HEK293 (cell line): ENCODE data around the gene POFUT2.

Experiments
- CTCF ChIA-PET: fragments of 350-600 bp; formaldehyde crosslinking; extraction: SDS; loops from one replicate; lab custom pipeline; 2021; ENCODE audit warnings: antibody characterized with exemption; lab: Yijun Ruan, JAX
- POLR2A ChIA-PET: fragments of 300-600 bp; formaldehyde crosslinking; extraction: SDS; loops from one replicate; lab custom pipeline; 2020; ENCODE audit warnings: antibody characterized with exemption, inconsistent platforms; lab: Yijun Ruan, JAX
- H3K27ac ChIP-seq: fragments of 200-500 bp; sonication (Bioruptor generic); 2 replicates; pipeline ENCODE4 v1.5.1; 2014; ENCODE audit warnings: low read depth, low read length, control low read depth, inconsistent platforms; ENCODE audit errors: extremely low read depth
- H3K36me3 ChIP-seq, 2 experiments: fragments of 200-500 bp in 1 of 2; sonication (Bioruptor generic) in 1 of 2; 1 replicate in 1 of 2; 2 replicates in 1 of 2; pipeline ENCODE4 v1.5.1; 2014 to 2017; ENCODE audit warnings: inconsistent platforms in 2 of 2, low read length in 2 of 2; ENCODE audit not compliant: control insufficient read depth in 2 of 2, insufficient read depth in 1 of 2
- H3K4me1 ChIP-seq: fragments of 200-500 bp; sonication (Bioruptor generic); 2 replicates; pipeline ENCODE4 v1.5.1; 2014; ENCODE audit warnings: mild to moderate bottlenecking, low read length, inconsistent platforms; ENCODE audit not compliant: control insufficient read depth, insufficient read depth
- H3K4me3 ChIP-seq: 2 replicates; pipeline ENCODE4 v1.5.1; 2011; ENCODE audit warnings: low read depth, mild to moderate bottlenecking, control low read depth, low read length, moderate library complexity
- H3K9me3 ChIP-seq: fragments of 200-500 bp; sonication (Bioruptor generic); 2 replicates; pipeline ENCODE4 v1.5.1; 2014; ENCODE audit warnings: low read depth, low read length, inconsistent platforms; ENCODE audit not compliant: control insufficient read depth, insufficient read depth
- EGR2 ChIP-seq: fragments of 450-650 bp; formaldehyde crosslinking; IDR thresholded peaks from 2 replicates; pipeline ENCODE4 v1.5.1; 2016; ENCODE audit warnings: low read depth, missing biosample characterization, missing genetic modification characterization
- HIC1 ChIP-seq: fragments of 450-650 bp; formaldehyde crosslinking; IDR thresholded peaks from 2 replicates; pipeline ENCODE4 v1.5.1; 2016; ENCODE audit warnings: missing biosample characterization, missing genetic modification characterization
- MYNN ChIP-seq: fragments of 450-650 bp; formaldehyde crosslinking; IDR thresholded peaks from 2 replicates; pipeline ENCODE4 v1.5.1; 2016; ENCODE audit warnings: missing biosample characterization, missing genetic modification characterization, borderline replicate concordance
- RBAK ChIP-seq: fragments of 450-650 bp; formaldehyde crosslinking; IDR thresholded peaks from 2 replicates; pipeline ENCODE4 v1.5.1; 2016; ENCODE audit warnings: missing biosample characterization, missing genetic modification characterization
- WT1 ChIP-seq: fragments of 450-650 bp; formaldehyde crosslinking; IDR thresholded peaks from 2 replicates; pipeline ENCODE4 v1.5.1; 2016; ENCODE audit warnings: missing biosample characterization, missing genetic modification characterization
- ZBTB48 ChIP-seq: fragments of 450-650 bp; formaldehyde crosslinking; IDR thresholded peaks from 2 replicates; pipeline ENCODE4 v1.5.1; 2016; ENCODE audit warnings: missing biosample characterization, missing genetic modification characterization
- ZFHX2 ChIP-seq: fragments of 450-650 bp; formaldehyde crosslinking; conservative IDR thresholded peaks from 2 replicates; pipeline ENCODE4 v1.5.1; 2016; ENCODE audit warnings: missing biosample characterization, missing genetic modification characterization
- ZFP41 ChIP-seq: fragments of 450-650 bp; formaldehyde crosslinking; IDR thresholded peaks from 2 replicates; pipeline ENCODE4 v1.5.1; 2016; ENCODE audit warnings: missing biosample characterization, missing genetic modification characterization, borderline replicate concordance
- ZFP69B ChIP-seq: fragments of 450-650 bp; formaldehyde crosslinking; IDR thresholded peaks from 2 replicates; pipeline ENCODE4 v1.5.1; 2016; ENCODE audit warnings: missing biosample characterization, missing genetic modification characterization
- ZIC2 ChIP-seq: fragments of 450-650 bp; formaldehyde crosslinking; IDR thresholded peaks from 2 replicates; pipeline ENCODE4 v1.5.1; 2016; ENCODE audit warnings: missing biosample characterization, missing genetic modification characterization
- ZNF10 ChIP-seq: fragments of 450-650 bp; formaldehyde crosslinking; IDR thresholded peaks from 2 replicates; pipeline ENCODE4 v1.5.1; 2017; ENCODE audit warnings: missing biosample characterization, missing genetic modification characterization
- ZNF133 ChIP-seq: fragments of 450-650 bp; formaldehyde crosslinking; IDR thresholded peaks from 2 replicates; pipeline ENCODE4 v1.5.1; 2016; ENCODE audit warnings: missing biosample characterization, missing genetic modification characterization
- ZNF221 ChIP-seq: fragments of 450-650 bp; formaldehyde crosslinking; IDR thresholded peaks from 2 replicates; pipeline ENCODE4 v1.5.1; 2017; ENCODE audit warnings: missing biosample characterization, missing genetic modification characterization, borderline replicate concordance
- ZNF223 ChIP-seq: fragments of 450-650 bp; formaldehyde crosslinking; IDR thresholded peaks from 2 replicates; pipeline ENCODE4 v1.5.1; 2016; ENCODE audit warnings: missing biosample characterization, missing genetic modification characterization
- ZNF248 ChIP-seq: fragments of 450-650 bp; formaldehyde crosslinking; IDR thresholded peaks from 2 replicates; pipeline ENCODE4 v1.5.1; 2017; ENCODE audit warnings: missing biosample characterization, missing genetic modification characterization
- ZNF366 ChIP-seq: fragments of 450-650 bp; formaldehyde crosslinking; conservative IDR thresholded peaks from 2 replicates; pipeline ENCODE4 v1.5.1; 2016; ENCODE audit warnings: missing biosample characterization, missing genetic modification characterization
- ZNF433 ChIP-seq: fragments of 450-650 bp; formaldehyde crosslinking; IDR thresholded peaks from 2 replicates; pipeline ENCODE4 v1.5.1; 2016; ENCODE audit warnings: missing biosample characterization, missing genetic modification characterization, low read depth
- ZNF548 ChIP-seq: fragments of 450-650 bp; formaldehyde crosslinking; IDR thresholded peaks from 2 replicates; pipeline ENCODE4 v1.5.1; 2016; ENCODE audit warnings: missing biosample characterization, missing genetic modification characterization
- ZNF571 ChIP-seq: fragments of 450-650 bp; formaldehyde crosslinking; IDR thresholded peaks from 2 replicates; pipeline ENCODE4 v1.5.0; 2017; ENCODE audit warnings: missing biosample characterization, missing genetic modification characterization
- ZNF596 ChIP-seq: fragments of 450-650 bp; IDR thresholded peaks from 2 replicates; pipeline ENCODE4 v1.5.0; 2018; ENCODE audit warnings: missing biosample characterization, mild to moderate bottlenecking, missing genetic modification characterization, moderate library complexity
- ZNF621 ChIP-seq: fragments of 450-650 bp; formaldehyde crosslinking; IDR thresholded peaks from 2 replicates; pipeline ENCODE4 v1.5.1; 2017; ENCODE audit warnings: missing biosample characterization, missing genetic modification characterization
- ZNF747 ChIP-seq: fragments of 450-650 bp; formaldehyde crosslinking; IDR thresholded peaks from 2 replicates; pipeline ENCODE4 v1.5.1; 2016; ENCODE audit warnings: missing biosample characterization, missing genetic modification characterization
- ZNF830 ChIP-seq: fragments of 450-650 bp; IDR thresholded peaks from 2 replicates; pipeline ENCODE4 v1.5.0; 2018; ENCODE audit warnings: missing biosample characterization, missing genetic modification characterization, low read depth, mild to moderate bottlenecking, moderate library complexity
- ZSCAN18 ChIP-seq: fragments of 450-650 bp; formaldehyde crosslinking; IDR thresholded peaks from 2 replicates; pipeline ENCODE4 v1.5.1; 2016; ENCODE audit warnings: missing biosample characterization, missing genetic modification characterization
- TF ChIP-seq, protein P1 (sequence below): fragments of 450-650 bp; formaldehyde crosslinking; IDR thresholded peaks from 2 replicates; pipeline ENCODE4 v1.5.1; 2016; ENCODE audit warnings: missing biosample characterization, missing genetic modification characterization
- TF ChIP-seq, protein P2 (sequence below): fragments of 450-650 bp; formaldehyde crosslinking; IDR thresholded peaks from 2 replicates; pipeline ENCODE4 v1.5.1; 2017; ENCODE audit warnings: missing biosample characterization, missing genetic modification characterization
- TF ChIP-seq, protein P3 (sequence below): fragments of 450-650 bp; formaldehyde crosslinking; IDR thresholded peaks from 2 replicates; pipeline ENCODE4 v1.5.1; 2016; ENCODE audit warnings: missing biosample characterization, missing genetic modification characterization, low read depth
- TF ChIP-seq, protein P4 (sequence below): fragments of 450-650 bp; formaldehyde crosslinking; IDR thresholded peaks from 2 replicates; pipeline ENCODE4 v1.5.1; 2016; ENCODE audit warnings: missing biosample characterization, missing genetic modification characterization
- TF ChIP-seq, protein P5 (sequence below): fragments of 450-650 bp; formaldehyde crosslinking; IDR thresholded peaks from 2 replicates; pipeline ENCODE4 v1.5.1; 2016; ENCODE audit warnings: missing biosample characterization, missing genetic modification characterization

The POFUT2 gene

GRCh38 chr21:45220714-45221490, 66.8 kb downstream of the POFUT2 start:
- H3K36me3 ChIP-seq: peaks cover 0 to 6% of the 10 kb centered on the region in 2 experiments; a peak in 1 of 3 replicates

GRCh38 chr21:45220071-45220481, 67.6 kb downstream of the POFUT2 start:
- ChIA-PET POLR2A (no interaction called here), CTCF (interaction anchor here (0.6 kb wide), 1 partner anchor 8 kb away, joined by 3 read pairs; no protein-coding TSS in a partner anchor)
- Histone ChIP-seq H3K4me1 (no peaks in the 10 kb centered on the region), H3K36me3 (peaks cover 0 to 6% of the 10 kb centered on the region in 2 experiments; a peak in 1 of 3 replicates), H3K4me3 (no peak overlapping the region), H3K9me3 (no peaks in the 10 kb centered on the region), H3K27ac (no peak overlapping the region)
- TF ChIP-seq, protein P1, sequence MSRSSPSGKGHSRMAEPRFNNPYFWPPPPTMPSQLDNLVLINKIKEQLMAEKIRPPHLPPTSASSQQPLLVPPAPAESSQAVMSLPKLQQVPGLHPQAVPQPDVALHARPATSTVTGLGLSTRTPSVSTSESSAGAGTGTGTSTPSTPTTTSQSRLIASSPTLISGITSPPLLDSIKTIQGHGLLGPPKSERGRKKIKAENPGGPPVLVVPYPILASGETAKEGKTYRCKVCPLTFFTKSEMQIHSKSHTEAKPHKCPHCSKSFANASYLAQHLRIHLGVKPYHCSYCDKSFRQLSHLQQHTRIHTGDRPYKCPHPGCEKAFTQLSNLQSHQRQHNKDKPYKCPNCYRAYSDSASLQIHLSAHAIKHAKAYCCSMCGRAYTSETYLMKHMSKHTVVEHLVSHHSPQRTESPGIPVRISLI (tag by site-specific recombination): no peak
- TF ChIP-seq ZNF133 (tag by site-specific recombination) (no peak), ZNF747 (tag by site-specific recombination) (no peak), EGR2 (tag by site-specific recombination) (no peak), ZNF10 (tag by site-specific recombination) (no peak), ZFP69B (no peak), HIC1 (tag by site-specific recombination) (no peak), ZNF571 (tag by site-specific recombination) (no peak)
- TF ChIP-seq, protein P2, sequence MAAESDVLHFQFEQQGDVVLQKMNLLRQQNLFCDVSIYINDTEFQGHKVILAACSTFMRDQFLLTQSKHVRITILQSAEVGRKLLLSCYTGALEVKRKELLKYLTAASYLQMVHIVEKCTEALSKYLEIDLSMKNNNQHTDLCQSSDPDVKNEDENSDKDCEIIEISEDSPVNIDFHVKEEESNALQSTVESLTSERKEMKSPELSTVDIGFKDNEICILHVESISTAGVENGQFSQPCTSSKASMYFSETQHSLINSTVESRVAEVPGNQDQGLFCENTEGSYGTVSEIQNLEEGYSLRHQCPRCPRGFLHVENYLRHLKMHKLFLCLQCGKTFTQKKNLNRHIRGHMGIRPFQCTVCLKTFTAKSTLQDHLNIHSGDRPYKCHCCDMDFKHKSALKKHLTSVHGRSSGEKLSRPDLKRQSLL (tag by site-specific recombination): no peak
- TF ChIP-seq, protein P3, sequence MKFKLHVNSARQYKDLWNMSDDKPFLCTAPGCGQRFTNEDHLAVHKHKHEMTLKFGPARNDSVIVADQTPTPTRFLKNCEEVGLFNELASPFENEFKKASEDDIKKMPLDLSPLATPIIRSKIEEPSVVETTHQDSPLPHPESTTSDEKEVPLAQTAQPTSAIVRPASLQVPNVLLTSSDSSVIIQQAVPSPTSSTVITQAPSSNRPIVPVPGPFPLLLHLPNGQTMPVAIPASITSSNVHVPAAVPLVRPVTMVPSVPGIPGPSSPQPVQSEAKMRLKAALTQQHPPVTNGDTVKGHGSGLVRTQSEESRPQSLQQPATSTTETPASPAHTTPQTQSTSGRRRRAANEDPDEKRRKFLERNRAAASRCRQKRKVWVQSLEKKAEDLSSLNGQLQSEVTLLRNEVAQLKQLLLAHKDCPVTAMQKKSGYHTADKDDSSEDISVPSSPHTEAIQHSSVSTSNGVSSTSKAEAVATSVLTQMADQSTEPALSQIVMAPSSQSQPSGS (tag by site-specific recombination): no peak
- TF ChIP-seq, protein P4, sequence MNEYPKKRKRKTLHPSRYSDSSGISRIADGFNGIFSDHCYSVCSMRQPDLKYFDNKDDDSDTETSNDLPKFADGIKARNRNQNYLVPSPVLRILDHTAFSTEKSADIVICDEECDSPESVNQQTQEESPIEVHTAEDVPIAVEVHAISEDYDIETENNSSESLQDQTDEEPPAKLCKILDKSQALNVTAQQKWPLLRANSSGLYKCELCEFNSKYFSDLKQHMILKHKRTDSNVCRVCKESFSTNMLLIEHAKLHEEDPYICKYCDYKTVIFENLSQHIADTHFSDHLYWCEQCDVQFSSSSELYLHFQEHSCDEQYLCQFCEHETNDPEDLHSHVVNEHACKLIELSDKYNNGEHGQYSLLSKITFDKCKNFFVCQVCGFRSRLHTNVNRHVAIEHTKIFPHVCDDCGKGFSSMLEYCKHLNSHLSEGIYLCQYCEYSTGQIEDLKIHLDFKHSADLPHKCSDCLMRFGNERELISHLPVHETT (tag by site-specific recombination): no peak
- TF ChIP-seq, protein P5, sequence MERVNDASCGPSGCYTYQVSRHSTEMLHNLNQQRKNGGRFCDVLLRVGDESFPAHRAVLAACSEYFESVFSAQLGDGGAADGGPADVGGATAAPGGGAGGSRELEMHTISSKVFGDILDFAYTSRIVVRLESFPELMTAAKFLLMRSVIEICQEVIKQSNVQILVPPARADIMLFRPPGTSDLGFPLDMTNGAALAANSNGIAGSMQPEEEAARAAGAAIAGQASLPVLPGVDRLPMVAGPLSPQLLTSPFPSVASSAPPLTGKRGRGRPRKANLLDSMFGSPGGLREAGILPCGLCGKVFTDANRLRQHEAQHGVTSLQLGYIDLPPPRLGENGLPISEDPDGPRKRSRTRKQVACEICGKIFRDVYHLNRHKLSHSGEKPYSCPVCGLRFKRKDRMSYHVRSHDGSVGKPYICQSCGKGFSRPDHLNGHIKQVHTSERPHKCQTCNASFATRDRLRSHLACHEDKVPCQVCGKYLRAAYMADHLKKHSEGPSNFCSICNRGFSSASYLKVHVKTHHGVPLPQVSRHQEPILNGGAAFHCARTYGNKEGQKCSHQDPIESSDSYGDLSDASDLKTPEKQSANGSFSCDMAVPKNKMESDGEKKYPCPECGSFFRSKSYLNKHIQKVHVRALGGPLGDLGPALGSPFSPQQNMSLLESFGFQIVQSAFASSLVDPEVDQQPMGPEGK (tag by site-specific recombination): no peak

More at GRCh38 chr21:45220714-45221490, 66.8 kb downstream of the POFUT2 start:
- Histone ChIP-seq H3K4me3 (no peak overlapping the region), H3K4me1 (no peaks in the 10 kb centered on the region), H3K9me3 (no peaks in the 10 kb centered on the region), H3K27ac (no peak overlapping the region)
- CTCF ChIA-PET: no interaction called here
- no peak for TF ChIP-seq ZNF221 (tag by site-specific recombination)
- TF ChIP-seq ZNF433 (tag by site-specific recombination): no peak
- TF ChIP-seq ZNF830 (tag by site-specific recombination): no peak
- no peak for TF ChIP-seq ZNF223 (tag by site-specific recombination)
- no peak for TF ChIP-seq ZNF366
- no peak for TF ChIP-seq ZFHX2
- TF ChIP-seq ZSCAN18 (tag by site-specific recombination): no peak
- TF ChIP-seq RBAK (tag by site-specific recombination): no peak
- TF ChIP-seq ZFP41 (tag by site-specific recombination): no peak
- TF ChIP-seq MYNN: no peak
- TF ChIP-seq ZNF248 (tag by site-specific recombination): no peak
- no peak for TF ChIP-seq ZIC2 (tag by site-specific recombination)
- no peak for TF ChIP-seq ZBTB48 (tag by site-specific recombination)
- no peak for TF ChIP-seq ZNF548
- TF ChIP-seq WT1: no peak
- TF ChIP-seq ZNF621 (tag by site-specific recombination): no peak
- no peak for TF ChIP-seq ZNF596 (tag by site-specific recombination)
- POLR2A ChIA-PET: no interaction called here
